Calu3 (cell line): ENCODE measurements around the gene MIPEP. TPM values are rescaled to one million over a fixed set of nuclear protein-coding genes. Genes with fewer than 3 reads are reported as not detected.

Source experiments
- BruUV-seq: library from RNA; stranded (reverse); fragments of 400-500 nt; replicated peaks from 2 replicates; lab custom pipeline; 2021; lab: Mats Ljungman, UMichigan
- CTCF ChIA-PET: fragments of 300-600 bp; sonication (Branson Sonifier 250); formaldehyde crosslinking; loops from one replicate; lab custom pipeline; 2022; ENCODE audit warnings: antibody characterized with exemption; lab: Charles Lee
- DNase-seq: peaks from one replicate; pipeline ENCODE4 v3.0.0; 2022
- H3K27ac Mint-ChIP-seq: one replicate; pipeline ENCODE4 v1.8.0; 2022; ENCODE audit warnings: mixed read lengths; ENCODE audit not compliant: unreplicated experiment
- H3K27me3 Mint-ChIP-seq: one replicate; pipeline ENCODE4 v1.8.0; 2022; ENCODE audit warnings: mixed read lengths; ENCODE audit not compliant: unreplicated experiment
- H3K36me3 Mint-ChIP-seq: one replicate; pipeline ENCODE4 v1.8.0; 2022; ENCODE audit warnings: mild to moderate bottlenecking, moderate library complexity, mixed read lengths; ENCODE audit not compliant: insufficient read depth, unreplicated experiment
- H3K4me1 Mint-ChIP-seq: one replicate; pipeline ENCODE4 v1.8.0; 2022; ENCODE audit warnings: mild to moderate bottlenecking, low read depth, mixed read lengths; ENCODE audit not compliant: unreplicated experiment
- H3K4me3 Mint-ChIP-seq: one replicate; pipeline ENCODE4 v1.8.0; 2022; ENCODE audit warnings: mild to moderate bottlenecking, low read depth, moderate library complexity, mixed read lengths; ENCODE audit not compliant: unreplicated experiment
- H3K9me3 Mint-ChIP-seq: one replicate; pipeline ENCODE4 v1.8.0; 2022; ENCODE audit warnings: low read depth, mixed read lengths; ENCODE audit not compliant: unreplicated experiment
- intact Hi-C: fragments of 100-400 bp; cut with micrococcal nuclease; formaldehyde crosslinking; loops from one replicate; pipeline ENCODE4 v1.10.0; 2022; ENCODE audit not compliant: unreplicated experiment
- total RNA-seq: library from RNA; stranded (reverse); gene quantifications from 2 replicates; pipeline ENCODE4 v1.2.3, GENCODE V29; 2022
- TF ChIP-seq, protein P1 (sequence below): fragments of 200-600 bp; IDR thresholded peaks from one replicate; pipeline ENCODE4 v1.8.0; 2022; ENCODE audit warnings: antibody characterized with exemption; ENCODE audit not compliant: unreplicated experiment

MIPEP gene
- total RNA-seq, 1 experiment from 2014 or later, result 25.2 TPM

DNA sequence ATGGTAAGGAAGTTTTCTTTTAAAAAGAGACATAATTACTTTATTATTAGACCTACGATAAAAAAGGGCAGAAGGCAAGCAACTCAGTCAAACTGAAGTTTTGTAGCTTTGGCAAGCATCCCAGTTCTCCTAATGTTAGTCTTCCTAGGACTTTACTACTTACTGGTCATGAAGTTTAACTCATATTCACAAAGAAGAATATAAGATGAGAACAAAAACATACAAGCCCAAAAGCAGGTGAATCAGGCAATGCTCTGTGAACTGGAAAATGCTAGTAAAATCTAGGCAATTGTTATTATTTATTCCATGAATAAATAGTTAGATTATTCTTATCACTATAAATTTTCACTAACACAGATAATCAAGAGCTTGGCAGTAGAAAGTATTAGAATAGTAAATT lies 85.0 kb downstream of the MIPEP start:
- DNase-seq, result no peak
- no peak overlapping the region for H3K27ac Mint-ChIP-seq
- CTCF ChIA-PET, result no interaction called here
- no peaks in the 10 kb centered on the region for H3K9me3 Mint-ChIP-seq
- no peaks in the 10 kb centered on the region for H3K27me3 Mint-ChIP-seq
- no TSS peak for BruUV-seq
- TF ChIP-seq, protein P1, sequence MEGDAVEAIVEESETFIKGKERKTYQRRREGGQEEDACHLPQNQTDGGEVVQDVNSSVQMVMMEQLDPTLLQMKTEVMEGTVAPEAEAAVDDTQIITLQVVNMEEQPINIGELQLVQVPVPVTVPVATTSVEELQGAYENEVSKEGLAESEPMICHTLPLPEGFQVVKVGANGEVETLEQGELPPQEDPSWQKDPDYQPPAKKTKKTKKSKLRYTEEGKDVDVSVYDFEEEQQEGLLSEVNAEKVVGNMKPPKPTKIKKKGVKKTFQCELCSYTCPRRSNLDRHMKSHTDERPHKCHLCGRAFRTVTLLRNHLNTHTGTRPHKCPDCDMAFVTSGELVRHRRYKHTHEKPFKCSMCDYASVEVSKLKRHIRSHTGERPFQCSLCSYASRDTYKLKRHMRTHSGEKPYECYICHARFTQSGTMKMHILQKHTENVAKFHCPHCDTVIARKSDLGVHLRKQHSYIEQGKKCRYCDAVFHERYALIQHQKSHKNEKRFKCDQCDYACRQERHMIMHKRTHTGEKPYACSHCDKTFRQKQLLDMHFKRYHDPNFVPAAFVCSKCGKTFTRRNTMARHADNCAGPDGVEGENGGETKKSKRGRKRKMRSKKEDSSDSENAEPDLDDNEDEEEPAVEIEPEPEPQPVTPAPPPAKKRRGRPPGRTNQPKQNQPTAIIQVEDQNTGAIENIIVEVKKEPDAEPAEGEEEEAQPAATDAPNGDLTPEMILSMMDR, result no peak
- no peaks in the 10 kb centered on the region for H3K4me1 Mint-ChIP-seq
- peaks cover 5% of the 10 kb centered on the region for H3K36me3 Mint-ChIP-seq
- intact Hi-C loops, result no loop called here
- no peak overlapping the region for H3K4me3 Mint-ChIP-seq

- Mint-ChIP-seq H3K9me3 (peaks cover 3% of the 10 kb centered on the region), H3K4me1 (peaks cover 10% of the 10 kb centered on the region), H3K36me3 (peaks cover 5% of the 10 kb centered on the region), H3K4me3 (no peak overlapping the region), H3K27me3 (no peaks in the 10 kb centered on the region), H3K27ac (no peak overlapping the region)
- intact Hi-C loops, result no loop called here
- no peak for DNase-seq
- no TSS peak for BruUV-seq
- TF ChIP-seq, protein P1, result no peak
- CTCF ChIA-PET, result no interaction called here
Measured at GRCh38 chr13:23801141-23801540, 88.1 kb downstream of the MIPEP start.

GRCh38 chr13:23799945-23800344 lies 89.3 kb downstream of the MIPEP start:
- H3K4me1 Mint-ChIP-seq, result peaks cover 10% of the 10 kb centered on the region
- DNase-seq, result no peak
- intact Hi-C loops, result no loop called here
- peaks cover 3% of the 10 kb centered on the region for H3K9me3 Mint-ChIP-seq
- TF ChIP-seq, protein P1, result no peak
- no peak overlapping the region for H3K4me3 Mint-ChIP-seq
- H3K36me3 Mint-ChIP-seq, result peaks cover 5% of the 10 kb centered on the region
- H3K27ac Mint-ChIP-seq, result no peak overlapping the region
- H3K27me3 Mint-ChIP-seq, result no peaks in the 10 kb centered on the region
- CTCF ChIA-PET, result no interaction called here
- BruUV-seq, result no TSS peak

GRCh38 chr13:23797276-23797903 lies 91.8 kb downstream of the MIPEP start:
- Mint-ChIP-seq H3K4me1 (peaks cover 18% of the 10 kb centered on the region), H3K4me3 (no peak overlapping the region), H3K27ac (peak overlapping the region; percentile 69), H3K27me3 (no peaks in the 10 kb centered on the region), H3K9me3 (peaks cover 3% of the 10 kb centered on the region), H3K36me3 (peaks cover 5% of the 10 kb centered on the region)
- CTCF ChIA-PET, result no interaction called here
- no peak for DNase-seq
- BruUV-seq, result no TSS peak
- intact Hi-C loops, result no loop called here
- TF ChIP-seq, protein P1, result no peak
